ENCODE measurements around the gene SLC17A6.

Gene SLC17A6

DNA sequence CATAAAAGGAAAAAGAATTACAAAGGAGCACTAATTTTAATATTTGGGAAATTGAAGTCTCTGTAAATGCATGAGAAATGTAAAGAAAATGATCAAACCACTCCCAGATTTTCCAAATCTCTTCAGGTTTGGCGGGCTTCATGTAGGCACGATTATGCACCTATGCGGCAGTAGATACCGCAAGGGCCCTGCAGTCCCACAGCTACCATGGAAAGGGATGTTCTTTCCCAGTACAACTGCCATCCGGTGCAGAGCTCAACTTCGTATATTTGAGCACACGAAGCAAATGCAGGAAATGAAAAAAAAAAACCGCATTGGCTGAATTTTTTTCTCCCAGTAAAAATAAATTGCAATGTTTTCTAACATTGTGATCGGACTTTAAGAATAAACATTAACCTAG lies 1.4 kb downstream of the SLC17A6 start:
- no peak overlapping the region for H3K27ac ChIP-seq
- ChIA-PET POLR2A (ENCODE audit: low non-redundant PET) (no interaction called here), CTCF (interaction anchor here (1.3 kb wide), 1 partner anchor 200 kb away, joined by 5 read pairs; no protein-coding TSS in a partner anchor)
- TF ChIP-seq, protein P1, sequence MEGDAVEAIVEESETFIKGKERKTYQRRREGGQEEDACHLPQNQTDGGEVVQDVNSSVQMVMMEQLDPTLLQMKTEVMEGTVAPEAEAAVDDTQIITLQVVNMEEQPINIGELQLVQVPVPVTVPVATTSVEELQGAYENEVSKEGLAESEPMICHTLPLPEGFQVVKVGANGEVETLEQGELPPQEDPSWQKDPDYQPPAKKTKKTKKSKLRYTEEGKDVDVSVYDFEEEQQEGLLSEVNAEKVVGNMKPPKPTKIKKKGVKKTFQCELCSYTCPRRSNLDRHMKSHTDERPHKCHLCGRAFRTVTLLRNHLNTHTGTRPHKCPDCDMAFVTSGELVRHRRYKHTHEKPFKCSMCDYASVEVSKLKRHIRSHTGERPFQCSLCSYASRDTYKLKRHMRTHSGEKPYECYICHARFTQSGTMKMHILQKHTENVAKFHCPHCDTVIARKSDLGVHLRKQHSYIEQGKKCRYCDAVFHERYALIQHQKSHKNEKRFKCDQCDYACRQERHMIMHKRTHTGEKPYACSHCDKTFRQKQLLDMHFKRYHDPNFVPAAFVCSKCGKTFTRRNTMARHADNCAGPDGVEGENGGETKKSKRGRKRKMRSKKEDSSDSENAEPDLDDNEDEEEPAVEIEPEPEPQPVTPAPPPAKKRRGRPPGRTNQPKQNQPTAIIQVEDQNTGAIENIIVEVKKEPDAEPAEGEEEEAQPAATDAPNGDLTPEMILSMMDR (conservative IDR thresholded peaks at IDR 0.05; ENCODE audit: low read depth): no peak
- DNase-seq (ENCODE audit: low spot score): no peak

DNA sequence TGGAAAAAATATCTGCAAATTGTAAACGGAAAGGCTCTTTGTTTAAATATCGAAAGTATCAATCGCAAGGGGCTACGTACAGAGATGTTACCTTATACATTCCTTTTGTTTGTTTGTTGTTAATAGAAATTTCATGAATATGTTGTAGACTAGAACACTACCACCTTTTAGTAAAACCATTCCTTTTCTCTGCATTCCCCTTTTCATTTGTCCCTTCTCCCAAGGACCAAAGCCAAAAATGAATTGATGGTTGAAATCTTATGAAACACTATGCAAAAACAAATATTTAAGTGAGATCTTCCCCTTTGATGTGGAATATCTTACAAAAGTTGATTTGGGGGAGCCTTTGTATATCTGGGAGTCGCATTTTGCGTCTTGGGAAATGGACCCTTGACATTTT lies 2.1 kb downstream of the SLC17A6 start:
- no peak overlapping the region for H3K27ac ChIP-seq
- CTCF ChIA-PET: interaction anchor here (1.3 kb wide), 1 partner anchor 200 kb away, joined by 5 read pairs; no protein-coding TSS in a partner anchor
- POLR2A ChIA-PET (ENCODE audit: low non-redundant PET): no interaction called here
- TF ChIP-seq, protein P1 (conservative IDR thresholded peaks at IDR 0.05; ENCODE audit: low read depth): no peak
- DNase-seq (ENCODE audit: low spot score): no peak

DNA sequence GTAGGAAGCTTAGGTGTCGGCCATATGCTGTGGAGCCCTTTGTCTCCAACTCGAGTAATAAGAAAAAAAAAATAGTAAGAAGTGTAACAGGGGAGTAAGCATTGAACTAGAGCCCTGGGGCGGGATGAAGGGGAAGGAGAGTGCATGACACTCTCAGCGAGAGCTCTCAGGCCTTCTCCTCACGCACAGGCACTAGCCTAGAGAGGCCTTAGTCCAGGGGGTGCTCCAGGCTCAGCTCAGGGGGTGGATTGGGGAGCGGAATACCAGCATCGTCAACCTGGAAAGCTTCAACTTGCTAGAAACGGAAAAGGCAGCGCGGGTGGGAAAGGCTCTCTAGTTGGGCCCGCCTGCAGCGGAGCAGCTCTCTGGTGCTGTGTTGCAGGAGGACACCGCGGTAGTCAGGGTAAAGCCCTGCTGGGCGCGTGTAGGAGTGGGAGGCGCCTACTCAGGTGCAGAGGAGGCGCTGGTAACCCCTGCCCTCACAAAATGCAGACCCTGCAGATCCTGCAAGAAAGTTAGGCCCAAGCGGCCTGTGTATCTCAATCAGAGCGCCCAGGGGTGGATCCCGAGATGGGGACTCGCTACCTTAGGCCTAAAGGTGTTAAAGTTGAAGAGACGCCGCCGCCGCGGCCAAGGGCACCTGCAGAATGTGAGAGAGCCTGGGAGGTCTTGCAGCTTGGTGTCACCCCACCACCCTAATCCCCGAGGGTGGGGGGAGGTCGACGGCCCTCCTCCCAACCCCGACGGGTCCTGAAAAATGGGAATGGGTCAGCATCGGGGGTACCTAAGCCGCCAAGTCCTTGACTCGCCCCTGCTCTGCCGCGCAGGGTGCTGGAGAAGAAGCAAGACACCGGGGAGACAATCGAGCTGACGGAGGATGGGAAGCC lies 2.8 kb downstream of the SLC17A6 start:
- POLR2A ChIA-PET (ENCODE audit: low non-redundant PET): no interaction called here
- TF ChIP-seq, protein P1 (conservative IDR thresholded peaks at IDR 0.05; ENCODE audit: low read depth): no peak
- H3K27ac ChIP-seq: no peak overlapping the region
- CTCF ChIA-PET: interaction anchor here (0.7 kb wide), 1 partner anchor 150 kb away, joined by 3 read pairs; no protein-coding TSS in a partner anchor
- DNase-seq (ENCODE audit: low spot score): no peak

DNA sequence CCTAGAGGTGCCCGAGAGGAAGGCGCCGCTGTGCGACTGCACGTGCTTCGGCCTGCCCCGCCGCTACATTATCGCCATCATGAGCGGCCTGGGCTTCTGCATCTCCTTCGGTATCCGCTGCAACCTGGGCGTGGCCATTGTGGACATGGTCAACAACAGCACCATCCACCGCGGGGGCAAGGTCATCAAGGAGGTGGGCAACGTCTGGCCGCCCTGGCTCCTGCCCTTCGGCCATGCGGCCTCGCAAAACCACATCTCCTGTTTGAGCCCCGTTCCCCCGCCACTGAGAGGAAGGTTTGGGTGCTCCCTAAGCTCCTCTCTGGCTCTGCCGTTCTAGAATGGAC lies 3.4 kb downstream of the SLC17A6 start:
- DNase-seq (ENCODE audit: low spot score): no peak
- TF ChIP-seq, protein P1 (conservative IDR thresholded peaks at IDR 0.05; ENCODE audit: low read depth): no peak
- ChIA-PET POLR2A (ENCODE audit: low non-redundant PET) (no interaction called here), CTCF (interaction anchor here (0.7 kb wide), 1 partner anchor 149 kb away, joined by 3 read pairs; no protein-coding TSS in a partner anchor)
- no peak overlapping the region for H3K27ac ChIP-seq

DNA sequence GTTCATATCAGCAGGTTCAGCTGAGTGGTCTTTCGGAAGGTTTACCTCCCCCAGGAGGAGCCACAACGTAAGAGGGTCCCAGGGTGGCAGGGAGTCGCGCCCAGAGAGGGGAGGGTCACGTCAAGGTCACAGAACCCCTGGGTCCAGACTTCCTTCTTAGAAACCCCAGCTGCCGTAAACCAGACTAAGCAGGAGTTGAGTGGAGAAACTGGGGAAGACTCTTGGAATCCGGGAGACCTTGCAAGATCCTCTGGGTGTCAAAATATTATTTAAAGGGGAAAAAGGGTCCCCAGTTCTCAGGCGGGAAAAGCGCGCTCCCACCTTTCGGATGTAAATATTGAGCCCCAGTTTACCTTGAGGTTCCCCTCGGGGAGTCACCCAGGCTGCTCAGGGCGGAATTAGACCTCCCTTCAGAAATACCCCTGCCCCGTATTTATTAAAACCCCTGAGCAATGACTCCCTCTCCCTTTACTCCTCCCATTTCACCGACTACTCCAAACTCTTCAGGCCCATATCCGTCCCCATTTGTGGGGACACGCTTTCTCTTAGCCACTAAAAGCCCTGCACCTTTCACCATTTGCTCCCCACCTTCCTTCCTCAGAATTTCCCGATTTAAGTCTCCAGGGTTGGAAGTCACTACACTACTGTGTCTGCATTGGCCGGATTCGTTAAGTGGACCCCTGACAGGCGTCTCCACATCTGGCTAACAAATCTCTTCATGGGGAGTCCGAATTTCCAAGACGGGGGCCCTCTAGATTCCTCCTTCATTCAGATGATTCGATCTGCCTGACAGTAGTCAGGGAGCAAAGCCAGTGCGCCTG lies 4.2 kb downstream of the SLC17A6 start:
- H3K27ac ChIP-seq: no peak overlapping the region
- TF ChIP-seq, protein P1 (conservative IDR thresholded peaks at IDR 0.05; ENCODE audit: low read depth): no peak
- POLR2A ChIA-PET (ENCODE audit: low non-redundant PET): no interaction called here
- DNase-seq (ENCODE audit: low spot score): no peak
- CTCF ChIA-PET: interaction anchor here (0.6 kb wide), 1 partner anchor 93 kb away, joined by 3 read pairs; no protein-coding TSS in a partner anchor

DNA sequence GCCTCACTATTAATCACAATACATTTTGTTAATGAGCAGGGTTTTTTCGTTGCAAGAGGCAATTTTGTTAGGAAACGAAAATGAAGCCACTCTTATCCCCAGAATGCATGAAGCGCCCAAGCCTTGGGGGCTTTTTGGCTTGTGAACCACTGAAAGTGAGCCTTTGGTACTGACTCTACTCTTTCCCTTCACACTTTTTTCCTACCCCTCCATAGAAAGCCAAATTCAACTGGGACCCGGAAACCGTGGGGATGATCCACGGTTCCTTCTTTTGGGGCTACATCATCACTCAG lies 4.8 kb downstream of the SLC17A6 start:
- no peak for DNase-seq (ENCODE audit: low spot score)
- ChIA-PET POLR2A (ENCODE audit: low non-redundant PET) (no interaction called here), CTCF (no interaction called here)
- H3K27ac ChIP-seq: no peak overlapping the region
- TF ChIP-seq, protein P1 (conservative IDR thresholded peaks at IDR 0.05; ENCODE audit: low read depth): no peak

Data from RWPE1 (cell line).